PC-9 (cell line): ENCODE measurements around the gene CHRDL2.

Experiments used
- CTCF ChIP-seq: fragments of 200-600 bp; sonication (generic); conservative IDR thresholded peaks from 2 replicates; pipeline ENCODE4 v1.6.1; 2017; ENCODE audit warnings: mixed run types, antibody characterized with exemption, mild to moderate bottlenecking, moderate library complexity
- EZH2 ChIP-seq: fragments of 200-600 bp; sonication (generic); IDR thresholded peaks from 2 replicates; pipeline ENCODE4 v1.8.0; 2017; ENCODE audit warnings: antibody characterized with exemption, low read depth

GRCh38 chr11:74672332-74672955 is 58.8 kb downstream of the CHRDL2 start:
- TF ChIP-seq CTCF, result no peak
- no peak for TF ChIP-seq EZH2
